Renal cortex interstitium (tissue), 11 donors: ENCODE data around the gene LMNA. TPM values are rescaled to one million over a fixed set of nuclear protein-coding genes. Genes with fewer than 3 reads are reported as not detected.
A peak's percentile ranks its signal among the peaks of the same experiment; 100 is the strongest.

Experiments
- DNase-seq, 11 donors: peaks; one replicate each; pipeline ENCODE4 v3.0.0-alpha.2; 2013; ENCODE audit warnings: low read depth in 9 of 11, low spot score in 4 of 11; ENCODE audit errors: extremely low read depth in 1 of 11
- polyA plus RNA-seq, 3 donors: library from polyadenylated mRNA; unstranded; fragments of 120-200 nt; gene quantifications; one replicate each; pipeline ENCODE4 v1.2.1, GENCODE V29; 2013; ENCODE audit not compliant: insufficient read length in 3 of 3

The LMNA gene
- polyA plus RNA-seq, 3 donors = 67.7 to 140 (median 93.9) TPM

DNA sequence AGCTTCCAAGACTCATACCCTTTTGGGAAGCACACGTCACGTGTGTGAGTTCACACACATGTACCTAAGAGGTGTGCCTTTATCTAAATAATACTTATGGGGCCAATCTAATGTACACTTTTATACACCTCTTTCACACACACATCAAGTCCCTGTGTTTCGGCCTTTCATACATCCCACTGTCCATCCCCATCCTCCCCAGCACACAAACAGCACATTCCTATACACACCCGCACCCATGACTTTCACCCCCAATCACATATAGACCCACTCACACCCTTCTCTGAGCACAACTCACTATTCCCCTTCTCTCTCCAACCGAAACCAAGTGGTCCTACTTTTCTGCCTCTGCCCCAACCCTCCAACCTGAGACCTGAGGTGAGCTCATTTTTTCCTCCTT lies 35.8 kb upstream of the LMNA start:
- DNase-seq = no peak

DNA sequence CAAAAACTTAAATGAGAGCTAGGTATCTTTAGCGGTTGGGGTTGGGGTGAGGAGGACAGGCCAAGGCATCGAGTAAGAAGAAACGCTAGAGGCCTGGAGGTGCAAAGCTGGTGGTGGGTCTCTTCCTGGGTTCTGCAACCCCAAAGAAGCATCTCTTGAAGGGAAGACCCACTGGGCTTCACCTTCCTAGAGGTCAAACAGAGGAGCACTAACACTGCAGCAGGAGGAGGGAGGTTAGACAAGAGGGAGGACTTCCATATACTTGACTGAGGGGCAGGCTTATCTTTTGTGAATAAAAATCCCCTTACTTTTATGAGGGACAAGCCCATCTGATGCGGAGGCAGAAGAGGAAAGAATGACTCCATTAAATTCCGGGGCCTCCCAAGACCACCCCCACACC lies 34.7 kb upstream of the LMNA start:
- no peak for DNase-seq

DNA sequence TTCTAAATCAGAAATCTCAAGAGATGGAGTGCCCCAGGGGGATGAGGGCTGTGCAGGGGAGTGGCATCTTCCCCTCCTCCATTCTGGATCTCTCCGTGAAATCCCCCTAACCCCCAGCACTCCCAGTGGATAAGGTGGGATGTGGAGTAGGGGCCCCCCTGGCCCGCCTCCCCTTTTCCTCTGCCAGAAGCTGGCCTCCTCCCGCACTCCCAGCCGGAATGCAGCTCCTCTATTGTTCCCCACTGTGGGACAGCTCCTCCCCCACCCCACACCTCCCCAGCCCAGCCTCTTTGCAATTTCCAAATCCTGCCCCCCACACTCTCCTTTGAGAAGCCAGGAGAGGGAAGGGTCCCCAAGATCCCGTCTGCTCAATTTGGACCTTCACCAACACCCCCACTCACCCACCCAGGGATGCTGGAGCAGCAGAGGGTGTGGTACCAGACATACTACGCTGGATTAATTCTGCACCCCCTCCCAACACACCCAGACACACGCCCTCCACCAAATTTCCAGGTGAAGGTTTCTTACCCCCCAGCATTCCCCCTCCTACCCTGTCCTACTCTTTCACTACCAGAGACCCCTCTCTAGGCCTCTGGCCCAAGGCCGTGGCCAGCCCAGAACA lies 34.2 kb upstream of the LMNA start:
- no peak for DNase-seq

DNA sequence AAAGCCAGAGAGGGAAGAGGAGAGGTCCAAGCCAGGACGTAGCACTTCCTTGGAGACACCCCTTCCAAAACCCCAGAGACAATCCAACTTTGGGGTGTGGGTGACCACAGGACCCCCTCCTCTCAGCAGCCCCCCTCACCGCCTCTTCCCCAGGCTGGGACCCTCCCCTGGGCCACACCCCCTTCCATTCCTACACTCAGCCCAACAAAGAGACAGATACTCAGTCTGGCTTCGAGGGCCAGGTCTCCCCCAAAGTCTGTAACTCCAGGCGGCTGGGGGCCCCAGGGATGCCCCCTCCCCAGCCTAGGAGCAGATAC lies 33.7 kb upstream of the LMNA start:
- DNase-seq = no peak

DNA sequence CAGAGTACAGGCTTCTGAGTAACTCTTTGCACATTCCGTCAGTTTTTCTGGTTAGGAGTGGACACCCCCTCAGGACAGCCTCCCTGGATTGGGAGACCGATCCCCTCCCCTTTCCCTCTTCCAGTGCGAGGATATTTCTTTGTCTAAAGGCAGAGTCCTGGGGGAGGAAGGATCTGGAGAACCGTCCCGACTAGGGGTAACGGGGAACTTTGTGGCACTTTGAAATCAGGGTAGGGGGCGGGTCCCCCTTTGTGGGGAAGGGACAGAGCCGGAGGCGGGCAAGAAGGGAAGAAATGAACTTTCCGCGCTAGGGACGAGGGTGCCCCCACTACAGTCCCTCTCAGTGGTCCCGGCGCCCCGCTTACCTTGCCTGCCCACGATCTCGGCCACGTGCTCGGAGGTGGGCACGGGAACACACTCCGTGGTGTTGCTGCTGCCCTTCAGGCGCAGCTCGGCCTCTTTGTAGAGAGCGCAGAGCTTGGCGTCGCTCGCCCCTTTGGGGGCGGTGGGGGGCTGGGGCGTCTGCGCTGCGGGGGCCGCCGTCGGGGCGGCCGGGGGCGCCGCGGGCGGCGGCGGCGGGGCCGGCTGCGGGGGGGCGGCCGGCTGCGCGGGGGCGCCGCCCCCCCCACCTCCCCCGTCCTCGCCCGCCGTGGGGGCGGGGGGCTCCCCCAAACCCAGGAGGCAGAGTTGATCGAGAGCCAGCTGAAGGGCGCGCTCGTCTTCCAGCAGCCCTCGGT lies 33.2 kb upstream of the LMNA start:
- no peak for DNase-seq

DNA sequence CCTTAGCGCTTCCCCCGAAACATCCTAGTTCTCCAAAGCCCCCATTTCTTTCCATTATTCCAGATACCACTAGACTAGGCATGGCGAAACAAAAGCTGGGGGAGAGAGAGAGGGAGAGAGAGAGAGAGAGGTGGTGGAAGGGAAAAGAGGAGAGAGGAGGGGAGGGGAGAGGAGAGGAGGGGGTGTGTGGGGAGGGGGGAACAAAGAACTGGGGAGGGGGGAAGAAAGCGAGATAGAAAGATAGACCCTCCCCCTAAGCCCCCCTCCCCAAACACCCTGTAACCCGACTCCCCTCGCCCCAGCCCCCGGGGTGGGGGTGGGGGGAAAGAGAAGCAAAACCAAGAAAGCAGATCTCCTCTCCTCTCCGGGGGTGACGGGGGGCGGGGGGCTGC lies 32.6 kb upstream of the LMNA start:
- DNase-seq = peak in 2 of 11 donors; percentile 69 to 70

DNA sequence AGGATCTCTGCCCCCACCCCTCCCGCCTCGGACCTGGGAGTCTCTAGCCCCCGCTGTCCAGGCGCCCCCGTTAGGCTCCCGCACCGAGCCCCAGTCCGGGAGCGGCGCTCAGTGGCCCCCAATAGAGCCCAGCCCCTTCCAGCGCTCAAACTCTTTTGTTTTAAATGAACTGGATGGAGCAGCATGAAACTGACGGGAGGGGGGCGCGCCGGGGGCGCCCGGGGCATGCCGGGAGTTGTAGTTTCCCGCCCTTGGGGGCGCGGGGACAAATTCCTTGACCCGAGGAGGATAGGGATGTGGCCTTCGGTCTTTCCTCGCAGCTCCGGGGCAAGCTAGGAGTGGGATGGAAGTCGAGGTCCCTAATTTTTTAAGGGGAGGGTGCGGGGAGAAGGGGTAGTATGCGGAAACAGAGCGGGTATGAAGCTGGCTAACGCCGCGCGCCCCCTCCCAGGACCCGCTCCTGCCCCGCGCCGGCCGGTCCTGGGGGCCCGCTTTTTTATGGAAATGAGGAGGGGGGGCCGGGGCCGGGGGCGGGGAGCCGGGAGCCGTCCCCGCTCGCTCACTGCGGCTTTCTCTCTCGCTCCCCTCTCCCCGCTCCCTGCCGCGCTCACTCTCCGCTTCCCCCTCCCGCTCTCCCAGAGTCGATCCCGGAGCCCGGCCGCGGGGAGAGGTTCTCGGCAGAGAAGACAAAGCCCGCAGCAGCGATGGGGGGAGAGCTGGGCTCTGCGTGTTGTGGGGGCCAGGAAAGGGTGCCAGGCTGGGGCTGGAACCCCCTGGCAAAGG lies 32.0 kb upstream of the LMNA start, which contains the start of gene MEX3A:
TSS of gene MEX3A (minus strand) at position 157 of the 783 bp plus-strand sequence. CDS start 467 bp downstream, outside the sequence.
- DNase-seq = peak in 9 of 11 donors; percentile 82 to 90 (median 86)

DNA sequence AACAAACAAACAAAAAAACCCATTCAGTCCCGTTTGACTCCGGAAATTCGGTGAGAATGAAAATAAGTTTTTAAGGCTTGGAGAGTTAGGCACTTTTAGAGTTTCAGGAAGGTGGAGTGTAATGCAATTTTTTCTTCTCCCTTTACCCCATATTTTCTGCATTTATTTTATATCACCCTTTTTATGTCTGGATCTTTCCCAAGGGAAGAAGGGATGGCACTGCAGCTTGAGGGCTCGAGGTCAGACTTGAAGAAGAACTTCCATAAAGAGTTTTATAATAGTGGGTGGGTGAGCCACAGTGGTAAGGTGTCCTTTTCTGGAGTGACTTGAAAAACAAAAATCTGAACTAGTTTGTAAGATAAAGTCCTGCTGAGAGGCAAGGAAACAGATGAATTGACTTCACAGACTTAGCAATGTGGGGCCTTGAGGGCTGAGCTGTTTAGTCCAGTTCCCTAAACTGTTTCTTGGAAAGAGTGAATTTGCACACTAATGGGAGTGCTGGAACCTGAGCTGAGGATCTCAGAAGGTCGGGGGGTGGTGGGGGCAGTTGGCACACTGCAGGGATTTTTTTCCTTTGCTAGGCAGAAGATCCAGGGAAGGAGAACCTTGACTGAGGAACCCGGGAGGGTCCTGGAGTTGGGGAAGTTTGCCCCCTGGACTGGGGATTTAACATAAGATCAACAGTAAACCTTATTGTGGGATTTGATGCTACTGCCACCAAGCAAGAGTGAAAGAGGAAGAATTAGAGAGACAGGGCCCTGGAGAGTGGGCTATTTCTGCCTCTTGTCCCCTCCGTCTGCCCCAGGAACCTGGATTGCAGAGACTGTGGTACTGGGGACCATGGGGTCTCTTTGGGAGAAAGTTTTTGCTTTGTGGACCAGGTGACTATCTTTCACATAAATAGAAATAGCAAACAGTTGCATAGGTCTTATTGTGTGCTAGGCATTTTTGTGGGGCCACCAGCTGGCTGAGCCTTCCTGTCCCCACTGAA lies 30.4 kb upstream of the LMNA start:
- no peak for DNase-seq

DNA sequence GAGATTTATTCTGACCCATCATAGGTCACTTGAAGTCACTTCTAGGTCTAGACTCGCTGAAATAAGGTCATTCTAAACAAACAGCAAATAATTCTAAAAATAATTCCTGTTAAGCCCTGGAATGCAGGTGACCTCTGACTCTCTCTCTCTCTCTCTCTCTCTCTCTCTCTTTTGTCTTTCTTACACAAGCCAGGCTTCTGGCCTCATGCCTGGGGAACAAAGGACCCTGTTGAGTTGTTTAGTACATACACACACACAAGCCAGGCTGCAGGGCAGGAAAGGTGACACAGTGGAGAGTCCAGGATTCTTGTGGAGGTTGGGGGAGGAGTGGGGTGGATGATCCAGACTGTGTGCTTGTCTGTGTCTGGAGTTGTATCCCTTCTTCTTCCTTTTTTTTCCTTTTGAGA lies 28.3 kb upstream of the LMNA start:
- no peak for DNase-seq

DNA sequence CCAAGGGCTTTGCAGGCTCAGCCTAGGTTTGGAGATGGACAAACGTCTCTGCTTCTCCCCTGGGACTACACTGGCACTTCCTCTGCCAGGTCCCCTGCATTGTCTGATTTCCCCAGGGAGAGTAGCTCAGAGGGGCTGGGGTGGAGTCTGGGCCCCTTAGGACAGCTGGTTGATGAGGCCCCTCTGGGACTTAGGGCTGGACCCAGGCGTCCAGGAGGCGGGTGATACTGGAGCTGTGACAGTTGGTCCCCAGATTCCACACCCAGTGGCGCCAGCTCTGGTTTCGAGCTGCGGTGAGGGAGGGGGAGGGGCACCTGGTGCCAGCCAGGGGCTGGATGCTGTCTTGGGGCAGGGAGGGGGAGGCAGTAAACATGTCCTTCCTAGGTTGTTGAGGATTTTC lies 24.8 kb upstream of the LMNA start:
- no peak for DNase-seq

DNA sequence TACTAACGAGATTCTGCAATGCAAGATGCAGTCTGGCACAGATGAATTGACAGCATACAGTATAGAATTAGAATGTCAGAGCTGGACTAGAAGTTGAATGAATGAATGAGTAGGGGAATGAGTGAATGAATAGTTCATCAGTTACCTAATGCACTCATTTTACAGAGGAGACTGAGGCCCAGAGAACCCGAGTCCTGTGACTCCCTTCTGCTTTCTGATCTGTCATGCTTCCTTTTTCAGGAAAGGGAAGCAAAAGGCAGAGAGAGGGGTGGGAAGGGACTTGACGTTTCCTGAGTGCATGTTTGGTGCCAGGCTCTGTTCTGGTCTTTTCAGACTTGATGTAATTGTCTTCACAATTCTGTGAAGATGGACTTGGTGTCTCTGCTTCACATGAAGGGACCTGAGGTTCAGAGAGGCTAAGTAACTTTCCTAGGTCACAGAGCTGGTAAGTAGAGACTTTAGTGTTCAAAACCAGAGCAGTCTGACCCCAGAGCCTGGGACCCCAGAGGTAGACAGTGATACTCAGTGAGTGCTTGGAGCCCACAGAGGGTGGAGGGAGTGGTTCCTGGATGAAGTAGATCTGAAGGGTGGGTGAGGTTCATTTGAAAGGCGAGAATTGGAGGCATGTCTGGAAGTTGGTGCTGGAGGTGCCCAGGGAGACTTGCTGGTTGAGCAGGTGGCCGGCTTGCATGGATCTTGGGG lies 24.2 kb upstream of the LMNA start:
- DNase-seq = no peak

DNA sequence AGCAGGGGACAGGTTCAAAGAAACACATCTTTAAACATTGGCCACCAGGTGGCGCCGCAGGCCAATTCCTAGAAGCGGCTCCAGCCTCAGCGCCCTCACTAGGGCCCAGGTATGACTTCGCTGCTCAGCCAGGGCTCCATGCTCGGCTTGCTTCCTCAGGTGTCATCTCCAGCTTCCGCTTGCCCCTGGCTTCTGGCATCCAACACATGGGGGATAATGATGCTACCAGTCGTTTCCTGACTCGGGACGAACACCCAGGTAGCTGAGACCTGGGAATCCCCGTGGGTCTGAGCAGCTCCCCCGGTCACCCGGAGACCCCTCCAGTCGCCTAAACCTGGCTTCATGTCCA lies 23.7 kb upstream of the LMNA start:
- DNase-seq = peak in 4 of 11 donors; percentile 70 to 81 (median 76)

DNA sequence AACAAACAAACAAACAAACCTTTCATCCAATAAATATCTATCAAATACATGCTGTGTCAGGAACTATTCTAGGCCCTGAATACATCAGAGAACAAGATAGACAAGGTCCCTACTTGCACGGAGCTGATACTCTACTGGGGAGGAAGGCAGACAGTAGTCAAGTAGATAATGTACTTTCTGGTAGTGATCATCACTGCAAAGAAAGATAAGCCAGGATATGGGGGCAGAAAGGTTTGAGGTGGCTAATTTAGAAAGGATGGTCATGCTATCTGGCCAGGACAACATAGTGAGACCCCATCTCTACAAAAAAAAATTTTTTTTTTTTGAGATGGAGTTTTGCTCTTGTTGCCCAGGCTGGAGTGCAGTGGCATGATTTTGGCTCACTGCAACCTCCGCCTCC lies 22.9 kb upstream of the LMNA start:
- no peak for DNase-seq

DNA sequence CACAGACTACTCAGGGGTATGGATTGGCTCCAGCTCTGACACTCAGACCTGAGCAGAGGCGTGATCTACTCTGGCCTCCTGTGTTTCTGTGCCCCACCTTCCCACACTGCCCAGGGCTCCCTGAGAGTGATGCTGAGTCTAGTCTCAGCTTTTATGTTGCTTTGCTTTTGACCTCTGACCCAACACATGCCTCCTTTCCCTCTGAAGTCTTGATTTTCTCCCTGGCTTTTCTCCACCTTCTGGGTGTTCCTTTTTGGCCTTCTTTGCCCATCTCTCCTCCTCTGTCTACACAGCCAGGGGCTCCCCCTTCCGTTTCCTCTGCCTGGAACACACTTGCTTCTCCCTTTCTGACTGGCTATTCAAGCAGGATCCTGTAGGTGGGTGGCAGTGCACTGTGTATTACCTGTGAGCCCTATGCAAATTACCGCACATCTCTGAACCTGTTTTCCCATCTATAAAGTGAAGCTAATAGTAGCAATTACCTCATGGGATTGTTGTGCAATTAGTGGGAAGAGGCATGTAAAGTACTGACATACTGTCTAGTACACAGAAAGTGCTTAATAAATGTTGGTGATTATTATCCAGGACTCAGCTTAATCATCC lies 18.5 kb upstream of the LMNA start:
- DNase-seq = no peak

DNA sequence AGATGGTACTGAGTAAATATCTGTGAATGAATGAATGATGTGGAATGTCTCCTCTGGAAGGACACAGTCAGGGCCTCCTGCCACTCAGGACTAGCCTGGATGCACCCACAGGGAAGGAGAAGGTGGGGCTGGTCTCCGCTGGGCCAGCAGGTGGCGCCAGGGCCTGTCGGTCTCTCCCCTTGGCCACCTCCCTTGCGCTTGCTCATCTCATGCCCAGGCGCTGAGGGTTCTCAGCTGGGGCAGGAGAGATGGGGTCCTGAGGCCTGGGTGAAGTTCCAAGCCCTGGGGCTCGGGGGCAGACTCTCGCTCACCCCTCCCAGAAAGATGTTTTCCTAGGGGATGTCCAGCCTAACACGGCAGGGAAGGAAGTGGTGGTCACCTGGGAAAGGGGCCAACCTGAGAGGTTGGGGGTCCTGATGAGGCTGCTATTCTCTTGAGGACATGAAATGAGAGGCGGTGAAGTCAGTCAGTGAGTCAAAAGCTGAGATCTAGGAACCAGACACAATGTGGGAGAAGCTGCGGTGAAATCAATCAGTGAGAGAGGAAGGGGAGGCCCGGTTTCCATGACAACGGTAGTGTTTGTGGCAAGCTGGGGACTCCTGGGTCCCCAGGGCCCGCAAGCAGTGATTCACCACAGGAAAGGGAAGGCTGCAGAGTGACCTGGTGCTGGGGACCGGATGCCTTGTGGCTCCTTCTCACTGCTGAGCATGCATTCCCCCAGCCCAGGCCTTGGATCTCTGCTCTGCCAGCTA lies 17.7 kb upstream of the LMNA start:
- peak in 1 of 11 donors; percentile 63 for DNase-seq

DNA sequence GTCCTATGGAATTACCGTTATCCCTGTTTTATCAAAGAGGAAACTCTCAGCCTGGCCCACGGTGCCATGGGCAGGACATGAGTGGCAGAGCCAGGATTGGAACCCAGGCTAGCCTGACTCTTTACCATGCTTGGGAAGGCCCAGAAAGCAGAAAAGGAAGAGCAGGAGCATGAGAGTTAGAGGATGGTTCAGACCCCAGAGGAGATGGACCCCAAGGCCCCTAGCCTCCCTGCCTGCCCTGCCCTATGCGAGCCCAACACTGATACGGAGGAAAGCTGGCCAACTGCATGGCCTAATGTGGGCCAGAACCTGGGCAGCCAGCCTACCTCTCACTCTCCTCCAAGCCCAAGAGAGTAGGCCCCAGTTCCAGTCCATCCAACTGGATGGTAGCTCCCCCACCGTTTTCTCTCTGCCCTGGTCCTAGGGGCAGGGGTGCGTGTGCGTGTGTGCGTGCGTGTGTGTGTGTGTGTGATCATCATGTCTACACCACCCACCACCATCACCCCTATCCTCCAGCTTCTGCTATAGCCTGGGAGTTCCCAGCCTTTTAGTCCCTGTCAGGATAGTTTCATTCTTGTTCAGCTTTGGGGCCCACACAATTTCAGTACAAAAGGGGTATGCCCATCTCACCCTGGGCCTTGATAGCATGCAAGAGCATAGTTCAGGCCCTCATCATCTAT lies 16.9 kb upstream of the LMNA start:
- no peak for DNase-seq

DNA sequence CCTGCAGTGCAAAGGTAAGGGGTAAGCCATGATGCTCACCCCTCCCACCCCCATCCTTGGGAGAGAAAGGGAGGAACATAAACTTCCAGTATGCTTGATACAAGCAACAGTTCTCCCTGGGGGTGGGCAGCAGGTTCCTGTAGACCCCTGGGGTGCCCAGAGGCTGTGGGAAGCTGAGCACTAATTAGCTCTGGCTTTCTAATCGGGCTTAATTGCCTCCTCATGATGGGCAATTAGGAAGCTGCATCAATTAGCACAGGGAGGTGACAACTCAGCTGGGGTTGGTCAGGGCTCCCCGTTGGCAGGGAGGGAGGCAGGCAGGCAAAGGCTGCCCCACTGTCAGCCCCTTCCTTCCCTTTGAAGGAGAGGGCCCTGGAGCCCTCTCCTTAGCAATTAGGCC lies 15.7 kb upstream of the LMNA start:
- DNase-seq = no peak
